HG03196 (cell line): Measurements from ENCODE around the gene LRRC14B.
"Not testable (repeated sequence)": the region's sequence is repeated elsewhere in the genome, so short reads cannot be mapped to it uniquely, and the experiment has no call there.

Experiments used
- ATAC-seq: cut with Tn5 transposase; IDR thresholded peaks from one replicate; pipeline ENCODE4 v1.9.1; 2021; ENCODE audit not compliant: unreplicated experiment

LRRC14B gene

DNA sequence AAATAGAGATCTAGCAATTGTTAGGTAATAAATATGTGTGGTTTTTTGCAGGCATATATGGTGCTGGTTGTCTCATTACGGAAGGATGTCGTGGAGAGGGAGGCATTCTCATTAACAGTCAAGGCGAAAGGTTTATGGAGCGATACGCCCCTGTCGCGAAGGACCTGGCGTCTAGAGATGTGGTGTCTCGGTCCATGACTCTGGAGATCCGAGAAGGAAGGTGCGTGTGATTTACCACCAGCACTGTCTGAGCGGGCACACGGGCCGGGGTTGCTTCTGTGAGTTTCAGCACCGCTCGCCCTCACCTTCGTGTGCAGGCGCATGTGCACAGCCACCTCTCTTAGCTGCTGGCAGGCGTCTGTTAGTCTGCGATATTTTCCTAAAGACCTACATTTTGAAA, 42.1 kb downstream of the LRRC14B start:
- not testable (repeated sequence) for ATAC-seq

DNA sequence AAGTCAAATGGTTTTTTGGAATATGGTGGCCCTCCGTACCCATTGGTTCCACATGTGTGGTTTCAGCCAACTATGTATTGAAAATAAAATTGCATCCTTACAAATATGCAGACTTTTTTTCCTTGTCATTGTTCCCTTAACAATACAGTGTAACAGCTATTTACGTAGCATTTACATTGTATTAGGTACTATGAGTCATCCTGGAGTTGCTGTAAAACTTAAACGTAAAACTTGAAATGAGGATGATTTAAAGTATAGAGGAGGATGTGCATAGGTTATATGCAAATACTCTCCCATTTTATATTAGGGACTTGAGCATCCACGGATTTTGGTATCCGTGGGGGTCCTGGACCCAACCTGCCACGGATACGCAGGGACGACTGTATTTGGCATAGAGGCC, 43.2 kb downstream of the LRRC14B start:
- ATAC-seq: no peak

DNA sequence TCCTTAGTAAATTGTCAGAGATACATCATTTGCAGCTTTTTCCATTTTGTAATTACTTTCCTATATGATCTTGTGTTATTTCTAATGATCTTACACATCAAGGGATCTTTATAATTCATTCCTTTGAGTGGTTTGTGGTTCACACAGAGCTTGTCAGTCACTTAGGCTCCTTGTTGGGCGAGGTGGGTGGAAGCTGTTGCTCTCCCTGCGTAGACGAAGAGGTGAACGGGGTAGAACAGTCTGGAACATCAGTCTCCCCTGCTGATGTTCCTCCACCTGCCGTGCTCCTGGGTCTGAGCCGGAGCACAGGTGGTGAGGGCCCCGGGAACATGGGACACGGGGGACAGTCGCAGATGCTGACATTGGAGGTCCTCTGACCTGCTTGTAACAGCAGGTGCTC, 44.2 kb downstream of the LRRC14B start:
- ATAC-seq: not testable (repeated sequence)

DNA sequence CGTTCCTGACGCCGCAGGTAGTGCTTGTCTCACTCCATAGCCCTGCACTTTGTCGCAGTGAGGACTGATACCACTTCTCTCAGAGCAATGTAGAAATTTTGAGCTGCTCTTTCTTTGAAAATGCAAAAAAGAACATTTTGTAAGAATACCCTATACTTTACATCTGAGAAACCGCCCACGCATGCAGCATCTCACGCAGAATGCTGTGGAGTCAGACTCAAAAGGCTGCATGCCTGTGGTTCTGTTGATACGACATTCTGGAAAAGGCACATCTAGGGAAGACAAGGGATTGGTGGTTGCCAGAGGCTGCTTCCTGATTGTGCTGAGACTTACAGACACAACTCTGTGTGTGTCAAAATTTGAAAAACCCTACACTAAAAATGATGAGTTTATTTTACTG, 46.6 kb downstream of the LRRC14B start:
- not testable (repeated sequence) for ATAC-seq

DNA sequence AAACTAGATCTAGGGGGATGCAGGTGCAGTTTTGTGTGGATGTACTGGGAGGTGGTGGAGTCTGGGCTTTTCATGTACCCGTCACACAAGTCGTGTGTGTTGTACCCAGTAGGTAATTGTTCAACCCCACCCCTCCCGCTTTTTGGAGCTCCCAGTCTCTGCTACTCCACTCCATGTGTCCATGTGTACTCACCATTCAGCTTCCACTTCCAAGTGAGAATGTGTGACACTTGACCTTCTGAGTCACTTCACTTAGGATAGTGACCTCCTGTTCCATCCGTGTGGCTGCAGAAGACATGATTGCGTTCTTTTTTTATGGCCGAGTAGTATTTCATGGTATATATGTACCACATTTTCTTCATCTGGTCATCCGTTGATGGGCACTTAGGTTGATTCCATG, 49.3 kb downstream of the LRRC14B start:
- not testable (repeated sequence) for ATAC-seq

- ATAC-seq: not testable (repeated sequence)
Measured at GRCh38 chr5:241045-241669, 49.9 kb downstream of the LRRC14B start.

- not testable (repeated sequence) for ATAC-seq
Measured at GRCh38 chr5:243683-244367, 52.5 kb downstream of the LRRC14B start.

- ATAC-seq: not testable (repeated sequence)
Measured at GRCh38 chr5:245717-246116, 54.4 kb downstream of the LRRC14B start.
